D721Med (cell line): ENCODE data around the gene TRAPPC14.

Experiments
- DNase-seq: peaks from one replicate; pipeline ENCODE4 v3.0.0; 2011; ENCODE audit warnings: low spot score; ENCODE audit not compliant: insufficient read length
- FAIRE-seq: peaks from 2 replicates; lab custom pipeline; 2011; peaks lifted over from hg19 to GRCh38; lab: Jason Lieb, UNC
- CTCF ChIP-seq: IDR thresholded peaks from 2 replicates; pipeline ENCODE4 v1.5.1; 2012; ENCODE audit warnings: mild to moderate bottlenecking, control low read depth; ENCODE audit not compliant: insufficient read depth; ENCODE audit errors: missing control alignments

The TRAPPC14 gene

GRCh38 chr7:100124301-100125230, 34.0 kb downstream of the TRAPPC14 start:
- FAIRE-seq (no peak), DNase-seq (no peak)
- TF ChIP-seq CTCF: no peak

- no peak for DNase-seq
- no peak for TF ChIP-seq CTCF
- no peak for FAIRE-seq
Observed at GRCh38 chr7:100122568-100122967, 36.0 kb downstream of the TRAPPC14 start.

GRCh38 chr7:100122067-100122466, 36.5 kb downstream of the TRAPPC14 start:
- no peak for DNase-seq
- FAIRE-seq: no peak
- TF ChIP-seq CTCF: no peak

- no peak for TF ChIP-seq CTCF
- FAIRE-seq: no peak
Observed at GRCh38 chr7:100120733-100121036, 37.8 kb downstream of the TRAPPC14 start.

GRCh38 chr7:100119970-100120732, 38.4 kb downstream of the TRAPPC14 start:
- TF ChIP-seq CTCF: no peak
- no peak for FAIRE-seq
- no peak for DNase-seq

More at GRCh38 chr7:100120733-100121036, 37.8 kb downstream of the TRAPPC14 start:
- DNase-seq: no peak

GRCh38 chr7:100119072-100119969, 39.2 kb downstream of the TRAPPC14 start, which contains the start of the genes CNPY4 and TAF6:
Gene CNPY4, plus strand, starts transcription at chr7:100119634. Its CDS starts 111 bp downstream, at chr7:100119745.
Gene TAF6, minus strand, starts transcription at chr7:100119358. Its CDS starts 5,149 bp downstream, at chr7:100114209.
- no peak for TF ChIP-seq CTCF
- FAIRE-seq (no peak), DNase-seq (peak; percentile 97)
